ENCODE results near the gene PEMT. TPM values are rescaled to one million over a fixed set of nuclear protein-coding genes. Genes with fewer than 3 reads are reported as not detected.

The PEMT gene
- total and polyA plus RNA-seq, 2 donors (not counting 1 experiment from before 2014, with no cell fraction given), result 18.0 to 18.6 TPM

DNA sequence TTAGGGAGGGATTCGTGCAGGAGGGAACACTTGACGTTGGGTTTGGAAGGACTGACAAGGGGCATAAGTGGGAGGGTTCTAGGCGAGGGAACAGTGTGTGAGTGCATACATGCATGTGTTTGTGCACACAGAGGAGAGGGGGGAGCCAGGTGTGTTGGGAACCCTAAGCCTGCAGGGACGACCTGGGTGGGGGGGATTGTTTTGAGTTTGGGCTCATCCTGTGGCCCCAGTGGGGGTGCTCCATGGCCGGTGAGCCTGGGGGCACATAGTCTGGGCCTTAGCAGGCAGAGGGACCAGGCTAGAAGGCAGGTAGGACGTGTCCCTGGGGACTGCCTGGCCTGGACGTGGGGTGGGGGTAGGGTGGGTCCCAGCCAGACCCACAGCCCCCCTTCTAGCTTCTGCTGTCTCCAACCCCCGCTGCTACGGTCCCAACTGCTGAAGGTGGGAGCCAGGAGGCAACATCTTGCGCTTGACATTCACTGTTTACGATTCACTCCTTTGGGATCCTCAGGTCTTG, 83.4 kb downstream of the PEMT start:
- no peak overlapping the region for H3K27ac ChIP-seq (ENCODE audit: insufficient read depth, low read length)
- H3K36me3 ChIP-seq (ENCODE audit: control insufficient read depth, insufficient read depth, low read length), result no peaks in the 10 kb centered on the region
- no peak overlapping the region for H3K4me3 ChIP-seq (replicated peaks in 1 of 4; ENCODE audit: control extremely low read depth in 1 of 4, insufficient read depth in 1 of 4, low read depth in 3 of 4, low read length in 4 of 4)
- no peak overlapping the region for H3K9ac ChIP-seq (ENCODE audit: insufficient read depth, low read length)
- H3K4me2 ChIP-seq (ENCODE audit: extremely low read depth, insufficient read depth, low read length), result no peak overlapping the region
- no peaks in the 10 kb centered on the region for H3K9me3 ChIP-seq (ENCODE audit: control insufficient read depth, insufficient read depth, low read depth, low read length)
- no peaks in the 10 kb centered on the region for H3K79me2 ChIP-seq (ENCODE audit: control insufficient read depth, insufficient read depth, low read length)
- TF ChIP-seq, protein P1, sequence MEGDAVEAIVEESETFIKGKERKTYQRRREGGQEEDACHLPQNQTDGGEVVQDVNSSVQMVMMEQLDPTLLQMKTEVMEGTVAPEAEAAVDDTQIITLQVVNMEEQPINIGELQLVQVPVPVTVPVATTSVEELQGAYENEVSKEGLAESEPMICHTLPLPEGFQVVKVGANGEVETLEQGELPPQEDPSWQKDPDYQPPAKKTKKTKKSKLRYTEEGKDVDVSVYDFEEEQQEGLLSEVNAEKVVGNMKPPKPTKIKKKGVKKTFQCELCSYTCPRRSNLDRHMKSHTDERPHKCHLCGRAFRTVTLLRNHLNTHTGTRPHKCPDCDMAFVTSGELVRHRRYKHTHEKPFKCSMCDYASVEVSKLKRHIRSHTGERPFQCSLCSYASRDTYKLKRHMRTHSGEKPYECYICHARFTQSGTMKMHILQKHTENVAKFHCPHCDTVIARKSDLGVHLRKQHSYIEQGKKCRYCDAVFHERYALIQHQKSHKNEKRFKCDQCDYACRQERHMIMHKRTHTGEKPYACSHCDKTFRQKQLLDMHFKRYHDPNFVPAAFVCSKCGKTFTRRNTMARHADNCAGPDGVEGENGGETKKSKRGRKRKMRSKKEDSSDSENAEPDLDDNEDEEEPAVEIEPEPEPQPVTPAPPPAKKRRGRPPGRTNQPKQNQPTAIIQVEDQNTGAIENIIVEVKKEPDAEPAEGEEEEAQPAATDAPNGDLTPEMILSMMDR (conservative IDR thresholded peaks at IDR 0.05 in 1 of 2, IDR thresholded peaks at IDR 0.05 in 1 of 2; ENCODE audit: low read depth in 1 of 2, low read length in 2 of 2), result no peak
- no peak for TF ChIP-seq EZH2 (IDR thresholded peaks at IDR 0.05; ENCODE audit: low read length, missing control alignments)
- H4K20me1 ChIP-seq (ENCODE audit: control insufficient read depth, extremely low read depth, insufficient read depth, low read length), result no peaks in the 10 kb centered on the region
- peaks cover 4% of the 10 kb centered on the region for H3K4me1 ChIP-seq (ENCODE audit: control insufficient read depth, extremely low read depth, insufficient read depth, low read length)
- H2AFZ ChIP-seq (ENCODE audit: low read length), result no peak overlapping the region
- DNase-seq (ENCODE audit: low read depth in 2 of 2), result no peak
- no peaks in the 10 kb centered on the region for H3K27me3 ChIP-seq (ENCODE audit: control insufficient read depth, insufficient read depth, low read length)

GRCh38 chr17:17507465-17508011, 84.0 kb downstream of the PEMT start:
- no peaks in the 10 kb centered on the region for H3K36me3 ChIP-seq (ENCODE audit: control insufficient read depth, insufficient read depth, low read length)
- no peak overlapping the region for H3K4me3 ChIP-seq (replicated peaks in 1 of 4; ENCODE audit: control extremely low read depth in 1 of 4, insufficient read depth in 1 of 4, low read depth in 3 of 4, low read length in 4 of 4)
- H3K4me2 ChIP-seq (ENCODE audit: extremely low read depth, insufficient read depth, low read length), result no peak overlapping the region
- H2AFZ ChIP-seq (ENCODE audit: low read length), result no peak overlapping the region
- TF ChIP-seq, protein P1 (conservative IDR thresholded peaks at IDR 0.05 in 1 of 2, IDR thresholded peaks at IDR 0.05 in 1 of 2; ENCODE audit: low read depth in 1 of 2, low read length in 2 of 2), result no peak
- no peak for TF ChIP-seq EZH2 (IDR thresholded peaks at IDR 0.05; ENCODE audit: low read length, missing control alignments)
- H3K79me2 ChIP-seq (ENCODE audit: control insufficient read depth, insufficient read depth, low read length), result no peaks in the 10 kb centered on the region
- DNase-seq (ENCODE audit: low read depth in 2 of 2), result no peak
- no peaks in the 10 kb centered on the region for H3K27me3 ChIP-seq (ENCODE audit: control insufficient read depth, insufficient read depth, low read length)
- H3K4me1 ChIP-seq (ENCODE audit: control insufficient read depth, extremely low read depth, insufficient read depth, low read length), result peaks cover 4% of the 10 kb centered on the region
- no peak overlapping the region for H3K9ac ChIP-seq (ENCODE audit: insufficient read depth, low read length)
- H4K20me1 ChIP-seq (ENCODE audit: control insufficient read depth, extremely low read depth, insufficient read depth, low read length), result no peaks in the 10 kb centered on the region
- no peak overlapping the region for H3K27ac ChIP-seq (ENCODE audit: insufficient read depth, low read length)
- H3K9me3 ChIP-seq (ENCODE audit: control insufficient read depth, insufficient read depth, low read depth, low read length), result no peaks in the 10 kb centered on the region

DNA sequence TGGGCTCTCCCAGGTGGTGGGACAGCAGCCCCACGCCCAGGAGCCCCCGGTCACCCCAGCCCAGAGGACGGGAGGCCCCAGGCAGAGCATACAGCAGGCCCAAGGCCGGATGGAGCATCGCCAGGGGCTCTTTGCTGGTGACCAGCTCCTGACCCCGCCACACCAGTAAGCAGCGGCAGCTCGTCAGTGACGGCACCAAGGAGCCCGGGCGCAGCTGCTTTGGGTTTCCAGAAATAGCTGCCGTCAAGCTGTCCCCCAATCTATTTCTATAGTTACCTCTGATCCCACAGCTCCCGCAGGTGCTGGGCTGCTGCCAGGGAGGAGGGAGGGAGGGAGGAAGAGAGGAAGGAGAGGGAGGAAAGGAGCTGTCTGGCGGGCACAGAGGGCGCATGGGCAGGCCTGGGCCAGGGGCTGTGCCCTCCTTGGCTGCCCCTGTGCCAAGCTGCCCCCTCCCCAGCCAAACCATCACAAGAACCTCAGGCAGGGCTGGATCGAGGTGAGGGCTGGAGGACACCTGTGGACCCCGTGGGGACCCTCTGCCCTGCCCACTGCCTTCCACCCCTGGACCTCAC, 84.5 kb downstream of the PEMT start:
- H4K20me1 ChIP-seq (ENCODE audit: control insufficient read depth, extremely low read depth, insufficient read depth, low read length), result no peaks in the 10 kb centered on the region
- no peak for TF ChIP-seq EZH2 (IDR thresholded peaks at IDR 0.05; ENCODE audit: low read length, missing control alignments)
- TF ChIP-seq, protein P1 (conservative IDR thresholded peaks at IDR 0.05 in 1 of 2, IDR thresholded peaks at IDR 0.05 in 1 of 2; ENCODE audit: low read depth in 1 of 2, low read length in 2 of 2), result no peak
- peaks cover under 1% of the 10 kb centered on the region for H3K4me1 ChIP-seq (ENCODE audit: control insufficient read depth, extremely low read depth, insufficient read depth, low read length)
- no peak overlapping the region for H3K9ac ChIP-seq (ENCODE audit: insufficient read depth, low read length)
- DNase-seq (ENCODE audit: low read depth in 2 of 2), result peak in 1 of 2 donors; percentile 44
- no peaks in the 10 kb centered on the region for H3K27me3 ChIP-seq (ENCODE audit: control insufficient read depth, insufficient read depth, low read length)
- H3K79me2 ChIP-seq (ENCODE audit: control insufficient read depth, insufficient read depth, low read length), result no peaks in the 10 kb centered on the region
- no peaks in the 10 kb centered on the region for H3K9me3 ChIP-seq (ENCODE audit: control insufficient read depth, insufficient read depth, low read depth, low read length)
- no peaks in the 10 kb centered on the region for H3K36me3 ChIP-seq (ENCODE audit: control insufficient read depth, insufficient read depth, low read length)
- no peak overlapping the region for H3K4me3 ChIP-seq (replicated peaks in 1 of 4; ENCODE audit: control extremely low read depth in 1 of 4, insufficient read depth in 1 of 4, low read depth in 3 of 4, low read length in 4 of 4)
- H3K4me2 ChIP-seq (ENCODE audit: extremely low read depth, insufficient read depth, low read length), result no peak overlapping the region
- no peak overlapping the region for H3K27ac ChIP-seq (ENCODE audit: insufficient read depth, low read length)
- H2AFZ ChIP-seq (ENCODE audit: low read length), result no peak overlapping the region

Data from fibroblast of lung (primary cell).